AG08395 (cell line): ENCODE data around the gene ADORA2A.
A peak's percentile ranks its signal among the peaks of the same experiment; 100 is the strongest.

Experiments used
- DNase-seq: peaks from one replicate; pipeline ENCODE4 v3.0.0; 2012; ENCODE audit warnings: mixed read lengths, low spot score

Gene ADORA2A

DNA sequence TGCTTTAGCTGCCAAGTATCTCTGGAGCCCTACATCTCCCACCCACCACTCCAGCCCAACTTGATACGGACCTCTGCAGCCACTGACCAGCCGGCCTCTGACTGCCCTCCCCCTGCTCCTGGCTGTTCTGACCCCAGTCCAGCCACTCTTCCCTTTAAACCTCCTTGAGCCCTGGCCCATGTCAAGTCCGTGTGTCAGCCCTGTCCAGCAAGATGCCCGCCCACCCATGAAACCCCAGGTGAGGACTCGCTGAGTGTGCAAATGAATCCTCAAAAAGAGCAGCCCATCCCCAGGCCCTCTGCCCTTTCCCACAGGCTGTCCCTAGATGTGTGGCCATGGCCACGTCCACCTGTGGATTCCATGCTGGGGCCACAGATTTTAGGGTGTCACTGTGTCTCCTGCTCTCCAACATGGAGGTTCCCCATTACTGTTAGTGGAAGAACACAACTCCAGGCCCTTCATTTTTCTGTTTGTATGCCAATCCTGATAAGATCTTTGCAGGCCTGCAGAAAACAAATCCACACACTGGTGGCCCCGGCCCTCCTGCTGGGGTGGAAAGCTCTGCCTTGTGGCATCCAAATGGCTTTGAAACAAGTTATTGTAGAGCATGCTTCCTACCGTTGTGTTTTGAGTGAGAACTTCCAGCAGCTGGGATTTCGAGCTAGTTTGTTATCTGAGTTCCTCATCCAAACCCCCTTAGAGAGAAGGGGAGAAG, 22.7 kb upstream of the ADORA2A start:
- DNase-seq, result no peak

DNA sequence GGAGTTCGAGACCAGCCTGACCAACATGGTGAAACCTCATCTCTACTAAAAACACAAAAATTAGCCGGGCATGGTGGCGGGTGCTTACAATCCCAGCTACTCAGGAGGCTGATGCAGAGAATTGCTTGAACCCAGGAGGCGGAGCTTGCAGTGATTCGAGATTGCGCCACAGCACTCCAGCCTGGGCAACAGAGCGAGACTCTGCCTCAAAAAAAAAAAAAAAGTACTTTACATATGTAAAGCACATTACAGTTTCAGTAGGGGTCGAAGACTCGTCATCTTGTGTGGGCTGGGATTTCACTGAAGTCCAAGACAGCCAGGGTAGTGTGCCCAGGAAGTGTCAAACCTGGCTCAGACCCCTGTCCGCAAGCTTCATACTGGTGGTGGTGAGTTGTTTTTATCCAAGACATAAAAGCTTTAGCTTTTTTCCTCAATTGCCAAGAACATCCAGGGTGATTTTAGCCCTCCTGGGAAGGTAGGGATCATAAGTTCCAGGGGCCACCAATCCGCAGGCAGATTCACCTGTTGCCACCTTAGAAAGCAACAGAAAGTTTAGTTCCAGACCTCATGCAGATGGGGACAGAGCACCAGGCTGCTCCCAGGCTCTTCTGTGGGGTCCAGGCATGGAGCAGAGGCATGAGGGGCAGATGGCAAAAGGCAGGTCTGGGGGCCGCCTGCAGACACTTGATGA, 21.6 kb upstream of the ADORA2A start:
- no peak for DNase-seq

GRCh38 chr22:24406322-24407277, 20.8 kb upstream of the ADORA2A start:
- no peak for DNase-seq

GRCh38 chr22:24407278-24407665, 20.1 kb upstream of the ADORA2A start:
- no peak for DNase-seq

GRCh38 chr22:24407884-24408283, 19.5 kb upstream of the ADORA2A start:
- DNase-seq, result no peak

DNA sequence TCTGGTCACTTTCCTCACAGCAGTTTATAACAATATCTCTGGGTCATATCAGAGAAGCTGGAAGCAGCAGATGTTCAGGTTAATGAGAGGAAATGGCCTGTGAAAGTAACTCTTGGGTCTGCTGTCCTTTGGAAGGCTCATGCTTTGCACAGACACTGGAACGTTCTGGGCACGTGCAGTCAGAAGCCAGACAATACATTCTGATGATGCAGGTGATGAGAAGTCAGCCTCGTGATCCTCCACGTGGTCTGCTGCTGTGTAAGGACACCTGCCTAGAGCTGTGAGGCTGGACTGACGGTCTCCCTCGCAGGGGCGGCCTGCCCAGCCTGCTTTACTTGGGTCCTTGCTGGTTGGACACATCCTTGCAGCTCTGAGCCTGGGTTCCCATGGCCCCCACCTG, 18.8 kb upstream of the ADORA2A start:
- no peak for DNase-seq

DNA sequence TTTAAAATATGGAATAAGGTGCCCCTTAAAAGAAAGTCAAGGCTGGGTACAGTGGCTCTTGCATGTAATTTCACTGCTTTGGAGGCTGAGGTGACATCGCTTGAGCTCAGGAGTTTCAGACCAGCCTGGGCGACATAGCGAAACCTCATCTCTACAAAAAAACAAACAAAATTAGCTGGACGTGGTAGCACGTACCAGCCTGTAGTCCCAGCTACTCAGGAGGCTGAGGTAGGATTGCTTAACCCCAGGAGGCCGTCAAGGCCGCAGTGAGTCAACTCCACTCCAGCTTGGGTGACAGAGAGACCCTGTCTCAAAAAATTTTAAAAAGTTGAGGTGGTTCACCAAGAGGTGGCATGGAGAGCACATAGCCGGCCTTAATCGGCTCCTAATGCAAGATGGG, 17.7 kb upstream of the ADORA2A start:
- no peak for DNase-seq

DNA sequence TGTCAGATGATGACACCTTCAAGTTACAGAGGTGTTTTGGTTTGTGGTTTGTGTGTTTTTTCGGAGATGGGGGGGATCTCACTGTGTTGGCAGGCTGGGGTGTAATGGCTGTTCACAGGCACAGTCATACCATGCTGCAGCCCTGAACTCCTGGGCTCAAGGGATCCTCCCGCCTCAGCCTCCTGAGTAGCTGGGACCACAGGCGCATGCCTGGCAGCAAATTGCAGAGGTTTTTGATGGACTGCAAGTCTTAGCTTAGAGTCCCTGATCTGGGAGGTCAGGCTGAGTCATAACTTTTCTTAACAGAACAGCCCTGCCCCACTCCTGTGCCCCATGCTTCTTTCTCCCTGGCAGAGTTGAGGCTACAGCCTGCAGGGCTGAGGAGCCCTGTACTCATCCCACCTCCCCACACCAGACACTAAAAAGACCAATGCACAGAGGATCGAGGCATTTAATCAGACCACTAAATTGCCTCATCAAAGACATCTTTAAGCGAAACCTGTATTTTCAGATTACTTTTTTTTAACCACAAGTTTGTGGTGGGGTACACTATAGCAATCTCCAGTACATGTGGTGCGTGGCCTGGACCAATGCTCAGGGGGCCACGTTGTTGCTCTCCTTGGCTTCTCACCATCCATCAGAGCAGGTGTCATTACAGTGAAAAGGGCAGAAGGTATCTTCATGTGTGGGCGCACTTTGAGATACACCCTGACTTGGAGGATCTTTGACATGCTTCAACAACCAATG, 17.1 kb upstream of the ADORA2A start:
- DNase-seq, result peak; percentile 35

- DNase-seq, result no peak
Observed at GRCh38 chr22:24411256-24412004, 16.0 kb upstream of the ADORA2A start.

DNA sequence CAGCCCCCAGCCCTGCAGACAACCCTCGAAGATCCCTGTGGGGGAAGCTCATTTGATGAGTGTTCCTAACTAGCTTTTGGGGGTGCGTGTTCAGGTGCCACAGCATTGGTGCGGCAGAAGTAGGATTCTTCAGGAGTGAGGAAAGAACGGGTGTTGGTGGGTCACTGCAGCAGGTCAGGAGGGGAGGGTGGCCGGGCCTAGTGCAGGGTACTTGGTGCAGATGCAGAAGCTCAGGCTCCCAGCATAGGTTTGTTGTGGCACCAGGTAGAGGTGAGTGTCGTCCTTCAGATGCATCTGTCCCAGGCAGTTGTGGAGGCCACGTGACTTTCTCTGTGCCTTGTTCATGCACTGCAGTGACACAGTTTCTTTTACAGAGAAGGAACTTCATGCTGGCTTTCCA, 15.1 kb upstream of the ADORA2A start:
- DNase-seq, result no peak

DNA sequence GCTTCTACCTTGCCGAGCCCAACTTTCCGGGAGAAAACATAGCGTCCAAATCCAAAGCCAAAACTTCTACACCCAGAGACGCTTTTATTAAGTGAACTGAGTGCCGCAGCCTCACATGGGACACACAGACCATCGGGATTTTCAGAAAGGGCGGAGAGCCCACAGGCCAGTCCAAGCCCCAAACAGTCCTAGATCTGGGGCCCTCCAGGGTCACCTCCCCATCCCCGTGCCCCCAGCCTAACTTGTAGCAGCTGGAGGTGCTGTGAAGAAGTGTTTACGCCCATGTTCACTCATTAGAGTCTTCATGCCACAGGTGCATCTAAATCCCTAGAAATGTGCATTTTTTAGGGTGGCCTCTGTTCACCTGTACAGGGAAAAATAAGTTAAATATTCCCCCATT, 14.1 kb upstream of the ADORA2A start:
- DNase-seq, result no peak

- no peak for DNase-seq
Observed at GRCh38 chr22:24413736-24414385, 13.5 kb upstream of the ADORA2A start.

DNA sequence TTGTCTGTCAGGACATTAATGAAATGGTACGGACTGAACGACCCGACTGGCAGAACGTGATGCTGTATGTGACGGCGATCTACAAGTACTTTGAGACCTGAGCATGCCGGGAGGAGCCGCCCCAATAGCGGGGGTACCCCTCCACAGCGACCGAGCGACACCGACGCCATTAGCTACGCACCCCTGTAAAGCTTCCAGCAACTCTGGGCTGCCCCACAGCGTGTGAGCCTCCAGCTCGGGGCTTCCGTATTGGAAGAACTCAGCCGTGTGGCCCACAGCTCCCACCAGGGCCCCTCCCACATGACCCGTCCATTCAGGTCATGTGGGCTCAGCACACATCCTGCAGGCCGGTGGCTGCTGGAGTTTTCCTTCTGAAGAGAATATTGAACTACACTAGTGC, 12.9 kb upstream of the ADORA2A start:
- DNase-seq, result no peak

- no peak for DNase-seq
Observed at GRCh38 chr22:24414984-24415945, 12.1 kb upstream of the ADORA2A start.

DNA sequence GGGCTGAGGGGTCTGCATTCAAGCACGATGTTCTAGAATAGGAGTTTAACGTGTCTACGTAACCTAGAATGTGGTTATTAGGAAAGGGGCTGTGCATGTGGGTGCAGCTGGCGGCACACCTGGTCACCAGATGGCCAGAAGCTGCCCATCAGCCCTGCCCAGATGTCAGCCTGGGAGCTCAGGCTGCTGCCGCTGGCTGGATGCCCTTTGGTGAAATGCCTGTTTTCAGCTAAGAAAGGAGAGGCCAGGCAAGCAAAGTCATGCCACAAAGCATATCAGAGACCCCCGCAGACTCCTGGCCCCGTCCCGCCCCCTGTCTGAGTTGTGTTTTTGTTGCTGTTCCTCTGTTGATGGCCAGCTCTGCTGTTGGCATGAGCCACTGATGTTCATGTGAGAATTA, 11.3 kb upstream of the ADORA2A start:
- no peak for DNase-seq

GRCh38 chr22:24416611-24417010, 10.8 kb upstream of the ADORA2A start:
- DNase-seq, result no peak

DNA sequence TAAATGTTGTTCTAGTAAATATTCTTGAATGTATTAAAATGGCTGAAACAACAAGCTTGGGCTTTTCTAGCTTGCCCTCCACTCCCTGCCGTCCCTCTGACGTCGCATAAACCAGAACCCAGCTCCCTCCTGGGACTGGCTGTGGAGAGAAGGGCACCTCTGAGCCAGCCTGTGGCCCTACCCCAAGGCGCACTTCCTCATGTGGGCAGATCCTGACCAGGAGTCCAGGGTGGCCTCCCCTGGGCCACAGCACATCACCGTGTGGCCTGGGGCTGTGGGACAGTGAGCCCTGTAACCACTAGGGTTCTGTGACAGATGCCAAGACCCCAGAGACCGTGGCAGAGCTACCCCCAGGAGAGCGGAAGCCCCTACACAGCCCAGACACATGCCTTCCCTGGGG, 10.2 kb upstream of the ADORA2A start:
- no peak for DNase-seq

- no peak for DNase-seq
Observed at GRCh38 chr22:24417901-24418641, 9.3 kb upstream of the ADORA2A start.
